ENCODE data around the gene OSBPL10. TPM values are rescaled to one million over a fixed set of nuclear protein-coding genes. Genes with fewer than 3 reads are reported as not detected.

OSBPL10 gene
- total and polyA plus RNA-seq, 2 of the 8 experiments (the other 6 are each of a cell fraction or from before 2014, with no cell fraction given) = 26.2 to 86.7 TPM

- ChIA-PET POLR2A (ENCODE audit: partially characterized antibody) (interaction anchor here (0.6 to 2.1 kb wide), 3 partner anchors 11 to 769 kb away, joined by 3 to 7 read pairs (median 4); no protein-coding TSS in a partner anchor), CTCF (ENCODE audit: partially characterized antibody) (interaction anchor here (1.1 to 5.2 kb wide), 2 partner anchors 13 to 49 kb away, joined by 4 to 40 read pairs; no protein-coding TSS in a partner anchor)
- Histone ChIP-seq H3K4ac (replicated peaks; ENCODE audit: insufficient read length, low read depth, low read length) (no peak overlapping the region), H3K14ac (ENCODE audit: insufficient read length) (no peak overlapping the region), H3K56ac (replicated peaks; ENCODE audit: insufficient read length, low read depth, low read length) (no peak overlapping the region), H3K18ac (ENCODE audit: extremely low read depth, low read length) (no peak overlapping the region), H3K36me3 (ENCODE audit: control insufficient read depth in 2 of 4, insufficient read depth in 4 of 4, low read length in 3 of 4) (no peaks in the 10 kb centered on the region), H2AK5ac (ENCODE audit: low read depth, low read length) (no peak overlapping the region), H2BK20ac (ENCODE audit: low read length) (no peak overlapping the region), H4K8ac (ENCODE audit: extremely low read depth, insufficient read depth, low read length) (no peak overlapping the region), H4K5ac (ENCODE audit: insufficient read length, low read depth, low read length) (no peak overlapping the region), H2AFZ (ENCODE audit: low read length) (no peak overlapping the region), H3K4me2 (ENCODE audit: insufficient read depth in 1 of 2, low read depth in 2 of 2, low read length in 2 of 2) (no peak overlapping the region), H3K9ac (replicated peaks in 1 of 4; ENCODE audit: extremely low read depth in 1 of 4, low read depth in 3 of 4, low read length in 3 of 4) (no peak overlapping the region), H3K27ac (ENCODE audit: low read depth, low read length) (no peak overlapping the region), H4K20me1 (replicated peaks in 1 of 2; ENCODE audit: control insufficient read depth in 1 of 2, insufficient read depth in 2 of 2, low read length in 2 of 2) (no peaks in the 10 kb centered on the region), H2BK12ac (ENCODE audit: low read depth, low read length) (no peak overlapping the region), H3K4me3 (ENCODE audit: extremely low read depth in 1 of 4, insufficient read depth in 2 of 4, low read depth in 3 of 4, low read length in 4 of 4) (no peak overlapping the region), H3K79me1 (ENCODE audit: low read depth, low read length) (peaks cover 10% of the 10 kb centered on the region), H3K9me3 (ENCODE audit: insufficient read depth in 2 of 2, low read depth in 1 of 2, low read length in 1 of 2) (no peaks in the 10 kb centered on the region), H3K23me2 (ENCODE audit: low read depth, low read length) (no peaks in the 10 kb centered on the region), H3K23ac (ENCODE audit: insufficient read length) (no peak overlapping the region), H2BK120ac (replicated peaks; ENCODE audit: low read depth, low read length) (no peak overlapping the region), H3K79me2 (ENCODE audit: control insufficient read depth in 1 of 2, insufficient read depth in 2 of 2, low read length in 2 of 2) (peaks cover 21 to 84% of the 10 kb centered on the region in 2 experiments), H4K91ac (replicated peaks; ENCODE audit: insufficient read length, low read length) (no peak overlapping the region), H3K27me3 (replicated peaks in 1 of 4; ENCODE audit: control insufficient read depth in 3 of 4, extremely low read depth in 1 of 4, insufficient read depth in 3 of 4, low read length in 3 of 4) (no peaks in the 10 kb centered on the region), H2BK15ac (ENCODE audit: low read length) (no peak overlapping the region), H2BK5ac (ENCODE audit: low read depth, low read length) (no peak overlapping the region), H3K4me1 (replicated peaks in 1 of 4; ENCODE audit: control insufficient read depth in 3 of 4, insufficient read depth in 4 of 4, low read length in 3 of 4) (peaks cover 4 to 16% (median 12%) of the 10 kb centered on the region in 4 experiments; a peak in 6 of 7 replicates)
- DNase-seq (ENCODE audit: low read depth in 1 of 2, low spot score in 2 of 2) (no peak), FAIRE-seq (no peak)
- TF ChIP-seq ATF2 (IDR thresholded peaks at IDR 0.05; ENCODE audit: low read length) (no peak), HDAC2 (IDR thresholded peaks at IDR 0.05; ENCODE audit: borderline replicate concordance in 1 of 2, low read depth in 2 of 2, low read length in 2 of 2) (no peak), BRCA1 (IDR thresholded peaks at IDR 0.05; ENCODE audit: low read depth, low read length) (no peak), EGR1 (IDR thresholded peaks at IDR 0.05; ENCODE audit: borderline replicate concordance, low read depth, low read length) (no peak), FOSL1 (IDR thresholded peaks at IDR 0.05; ENCODE audit: insufficient read depth, low read depth, low read length) (no peak), ATF3 (IDR thresholded peaks at IDR 0.05; ENCODE audit: insufficient read depth, low read depth, low read length) (no peak), CEBPB (IDR thresholded peaks at IDR 0.05; ENCODE audit: low read depth, low read length) (no peak), SIN3A (conservative IDR thresholded peaks at IDR 0.05 in 1 of 2, IDR thresholded peaks at IDR 0.05 in 1 of 2; ENCODE audit: low read depth in 1 of 2, low read length in 2 of 2) (no peak)
- whole genome bisulfite sequencing, 2 experiments (ENCODE audit: extremely low coverage in 1 of 2, insufficient coverage in 1 of 2, insufficient read length in 1 of 2, insufficient replicate concordance in 2 of 2, low coverage in 1 of 2, low lambda C conversion rate in 2 of 2, missing lambda C conversion rate in 1 of 2) = 89% methylated on average over 3 of the region's 3 CpGs; no CpG with 5 or more reads in 1 of the 2 experiments
These were observed 69.4 kb downstream of the OSBPL10 start for GRCh38 chr3:31911643-31912042.
